HG02571 (cell line): ENCODE data around the gene SERPINI1.
"Not testable (repeated sequence)": the region's sequence is repeated elsewhere in the genome, so short reads cannot be mapped to it uniquely, and the experiment has no call there.

Source experiments
- ATAC-seq: cut with Tn5 transposase; IDR thresholded peaks from one replicate; pipeline ENCODE4 v1.9.1; 2021; ENCODE audit warnings: mild to moderate bottlenecking, moderate library complexity; ENCODE audit not compliant: unreplicated experiment

SERPINI1 gene

DNA sequence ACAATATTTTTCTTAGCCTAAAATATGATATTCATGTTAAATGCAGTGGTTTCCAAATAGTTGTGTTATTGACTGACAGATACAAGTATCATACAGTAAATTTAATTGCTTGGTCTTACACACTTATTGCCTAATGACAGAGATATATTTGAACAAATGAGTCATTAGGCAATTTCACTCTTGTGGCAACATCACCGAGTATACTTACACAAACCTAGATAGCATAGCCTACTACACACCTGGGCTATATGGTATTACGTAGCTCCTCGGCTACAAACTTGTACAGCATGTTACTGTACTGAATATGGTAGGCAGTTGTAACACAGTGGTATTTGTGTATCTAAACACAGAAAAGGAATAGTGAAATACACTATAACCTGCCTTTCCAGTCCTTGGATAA, 50.3 kb downstream of the SERPINI1 start:
- ATAC-seq: no peak

GRCh38 chr3:167787440-167787839, 51.9 kb downstream of the SERPINI1 start:
- no peak for ATAC-seq

- no peak for ATAC-seq
Measured at GRCh38 chr3:167798443-167798842, 62.9 kb downstream of the SERPINI1 start.

GRCh38 chr3:167808910-167809309, 73.4 kb downstream of the SERPINI1 start:
- ATAC-seq: no peak

- no peak for ATAC-seq
Measured at GRCh38 chr3:167810236-167810635, 74.7 kb downstream of the SERPINI1 start.

- ATAC-seq: no peak
Measured at GRCh38 chr3:167811031-167811430, 75.5 kb downstream of the SERPINI1 start.

DNA sequence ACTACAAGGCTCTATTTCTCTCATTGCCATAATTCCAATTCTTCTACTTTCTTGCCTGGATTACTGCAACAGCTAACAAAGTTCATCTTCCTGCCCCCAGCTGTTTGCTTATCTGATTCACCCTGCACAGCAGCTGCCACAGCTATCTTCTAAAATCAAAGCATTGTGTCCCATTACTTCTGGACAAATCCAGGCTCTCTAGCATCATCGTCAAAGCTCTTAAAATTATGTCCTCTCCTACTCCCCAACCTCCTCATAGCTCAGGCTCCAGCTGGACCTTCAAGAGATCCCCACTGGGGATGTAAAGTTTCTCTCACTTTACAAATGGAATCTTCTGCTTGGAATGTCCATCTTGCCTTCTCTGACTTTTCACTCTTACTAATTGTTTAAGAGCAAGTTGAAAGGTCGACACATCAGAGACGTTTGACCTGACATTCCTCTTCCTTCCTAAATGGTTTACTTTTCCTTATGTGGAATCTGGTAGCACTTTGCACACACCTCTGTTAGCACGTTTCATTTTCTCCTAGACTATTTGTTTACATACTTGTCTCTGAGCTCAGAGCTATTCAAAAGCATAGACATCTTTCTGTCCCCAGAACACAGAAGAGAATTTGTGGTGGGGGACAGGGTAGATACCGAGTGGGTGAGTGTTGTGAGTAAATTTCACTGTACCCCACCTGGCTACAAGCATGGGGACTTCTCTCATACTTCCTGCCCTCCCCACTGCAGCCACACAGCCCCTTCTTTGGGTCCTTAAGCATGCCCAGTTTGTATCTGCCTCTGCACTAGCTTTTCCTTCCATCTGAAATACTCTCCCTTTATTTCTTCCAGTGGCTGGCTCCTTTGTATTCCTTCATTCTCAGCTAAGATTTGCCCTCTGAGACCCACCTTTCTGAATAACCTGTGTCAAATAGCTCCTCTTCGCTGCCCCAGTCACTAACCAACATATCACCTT, 77.9 kb downstream of the SERPINI1 start:
- no peak for ATAC-seq

DNA sequence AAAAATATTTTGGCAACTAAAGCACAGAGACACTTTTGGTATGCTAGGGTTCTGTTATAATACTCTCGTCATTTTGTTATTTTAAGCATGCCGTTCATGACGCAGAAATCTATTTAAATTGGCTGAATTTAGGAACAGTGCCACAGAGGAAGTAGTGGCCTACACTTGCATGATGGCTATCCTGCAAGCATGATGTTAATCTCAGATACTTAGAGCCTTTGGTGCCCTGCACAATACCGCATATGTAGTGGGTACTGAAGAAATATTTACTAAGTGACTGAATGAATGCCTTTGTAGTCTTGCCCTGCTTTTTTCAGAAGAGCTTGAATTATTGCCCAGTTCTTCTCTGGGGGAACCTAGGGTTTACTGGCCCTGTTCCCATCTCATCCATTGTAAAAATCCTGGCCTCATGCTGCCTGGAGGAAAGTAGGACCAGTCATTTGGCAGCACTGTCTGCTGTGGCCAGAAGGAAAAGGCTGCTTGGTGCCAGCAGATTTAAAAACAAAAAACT, 79.0 kb downstream of the SERPINI1 start:
- no peak for ATAC-seq

GRCh38 chr3:167816953-167817352, 81.4 kb downstream of the SERPINI1 start:
- ATAC-seq: no peak

GRCh38 chr3:167820102-167820865, 84.8 kb downstream of the SERPINI1 start:
- no peak for ATAC-seq

- ATAC-seq: no peak
Measured at GRCh38 chr3:167821248-167821805, 85.8 kb downstream of the SERPINI1 start.

DNA sequence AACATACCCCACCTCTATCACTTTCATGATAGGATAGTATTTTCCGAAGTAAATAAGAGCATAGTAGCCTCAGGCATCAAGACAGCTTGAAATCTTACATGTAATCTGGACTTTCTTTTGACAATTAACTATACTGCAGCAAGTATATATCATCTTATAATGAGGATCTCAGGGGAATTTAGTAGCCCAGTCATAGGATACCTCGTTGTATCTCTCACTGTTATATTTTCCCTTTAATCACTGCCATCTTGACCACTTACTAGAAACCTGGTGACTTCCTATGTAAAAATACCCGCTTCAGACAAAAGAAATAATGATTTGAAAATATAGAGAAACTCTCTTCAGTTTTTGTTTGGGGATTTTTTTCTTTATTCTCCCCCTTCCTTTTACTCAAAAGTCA, 88.2 kb downstream of the SERPINI1 start:
- ATAC-seq: no peak

GRCh38 chr3:167827588-167827987, 92.1 kb downstream of the SERPINI1 start:
- ATAC-seq: not testable (repeated sequence)

GRCh38 chr3:167829071-167829470, 93.5 kb downstream of the SERPINI1 start:
- ATAC-seq: no peak

GRCh38 chr3:167830007-167830406, 94.5 kb downstream of the SERPINI1 start:
- no peak for ATAC-seq

DNA sequence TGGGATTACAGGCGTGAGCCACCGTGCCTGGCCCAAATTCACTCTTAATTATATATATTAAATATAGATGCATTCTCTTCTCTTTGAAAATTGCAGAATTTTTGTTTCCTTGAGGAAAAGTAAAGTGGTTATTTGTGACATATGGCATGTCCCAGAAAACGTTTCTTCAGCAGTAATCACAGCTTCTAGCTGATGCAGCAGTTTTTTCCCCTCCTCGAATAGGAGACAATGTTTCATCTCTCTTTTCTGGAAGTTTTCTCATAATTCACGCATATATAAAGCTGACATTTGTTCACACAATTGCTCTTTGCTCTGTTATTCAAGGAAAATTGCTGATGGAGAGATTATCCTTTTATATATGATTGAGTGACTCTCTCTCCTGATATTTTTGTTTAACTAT, 99.8 kb downstream of the SERPINI1 start:
- no peak for ATAC-seq

GRCh38 chr3:167835953-167836352, 100.4 kb downstream of the SERPINI1 start:
- ATAC-seq: no peak

GRCh38 chr3:167837466-167837865, 101.9 kb downstream of the SERPINI1 start:
- ATAC-seq: no peak

DNA sequence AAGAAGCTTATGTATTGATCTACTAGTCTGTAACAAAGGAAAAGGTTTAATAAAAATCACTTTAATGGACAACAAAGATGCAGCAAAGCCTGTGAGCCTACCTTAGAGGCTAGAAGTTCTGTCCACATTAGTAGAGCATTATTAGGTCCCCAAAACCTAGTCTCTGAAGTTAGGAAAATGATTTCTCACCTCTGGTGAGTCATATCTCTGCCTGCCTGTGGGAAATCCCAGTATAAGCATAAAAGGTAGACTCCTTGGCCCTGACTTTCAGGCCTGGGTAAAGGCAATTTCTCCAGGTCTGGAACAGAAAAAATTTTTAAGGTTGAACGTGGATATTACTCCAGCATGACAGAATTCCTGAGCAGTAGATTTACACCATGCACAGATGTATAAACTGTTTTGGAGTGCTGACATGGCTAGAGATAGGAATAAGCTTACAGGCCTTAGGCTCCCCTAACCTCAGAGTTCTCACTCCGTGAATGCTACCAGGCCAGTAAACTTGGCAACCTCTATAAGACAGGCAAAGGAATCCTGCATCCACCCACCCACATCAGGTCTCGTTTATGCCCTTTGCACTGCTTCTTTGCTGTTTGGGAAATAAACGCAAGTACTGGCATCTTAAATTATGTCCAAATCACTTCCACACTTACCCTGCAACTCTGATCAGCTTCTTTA, 104.1 kb downstream of the SERPINI1 start:
- no peak for ATAC-seq

DNA sequence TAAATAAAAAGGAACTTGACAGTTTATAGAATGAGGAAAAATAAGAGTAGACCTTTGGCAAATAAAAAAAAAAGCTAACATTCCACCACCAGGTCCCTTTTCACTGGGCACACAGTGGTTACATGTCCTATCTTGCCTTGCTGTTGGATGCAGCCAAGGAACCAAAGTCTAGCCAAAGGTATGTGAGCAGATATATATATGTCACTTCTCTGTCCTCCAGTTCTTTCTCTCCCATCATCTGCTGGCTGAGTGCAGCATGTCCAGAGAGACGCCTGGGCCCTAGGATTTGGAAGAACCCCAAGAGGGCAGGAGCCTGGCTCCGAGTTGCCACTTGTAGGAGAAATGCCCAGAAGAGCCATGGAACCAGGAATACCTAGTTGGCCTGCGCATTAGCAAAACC, 104.7 kb downstream of the SERPINI1 start:
- no peak for ATAC-seq

DNA sequence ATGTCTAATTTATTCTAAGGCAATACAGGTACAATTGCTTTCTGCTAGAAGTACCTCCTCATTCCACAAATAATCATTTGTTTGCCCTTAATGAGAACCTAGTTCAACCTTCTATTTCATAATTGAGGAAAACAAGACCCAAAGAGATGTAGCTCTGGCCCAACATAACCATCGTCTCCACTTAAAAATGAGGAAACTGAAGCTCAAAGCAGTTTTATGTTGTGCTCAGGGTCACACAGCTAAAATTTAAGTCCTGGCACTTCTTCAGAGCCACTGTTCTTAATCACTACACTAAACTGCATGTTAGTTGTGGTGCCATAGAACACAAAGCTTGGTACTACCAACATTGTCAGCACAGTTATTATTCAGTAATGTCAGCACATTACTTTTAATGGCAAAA, 108.0 kb downstream of the SERPINI1 start:
- no peak for ATAC-seq
